Suprapubic skin (tissue), 4 donors: ENCODE measurements around the gene CD209. TPM values are rescaled to one million over a fixed set of nuclear protein-coding genes. Genes with fewer than 3 reads are reported as not detected.

Experiments used
- DNase-seq, 2 donors: peaks; one replicate each; pipeline ENCODE4 v3.0.0-alpha.2; 2019; ENCODE audit warnings: low spot score in 2 of 2
- H3K27ac ChIP-seq: fragments of 200-600 bp; sonication (generic); one replicate; pipeline ENCODE4 v1.5.1; 2019
- H3K27me3 ChIP-seq: fragments of 200-600 bp; sonication (generic); one replicate; pipeline ENCODE4 v1.5.1; 2019
- H3K36me3 ChIP-seq: fragments of 200-600 bp; sonication (generic); one replicate; pipeline ENCODE4 v1.5.1; 2019
- H3K4me1 ChIP-seq: fragments of 200-600 bp; sonication (generic); one replicate; pipeline ENCODE4 v1.5.1; 2019
- H3K4me3 ChIP-seq: fragments of 200-600 bp; sonication (generic); one replicate; pipeline ENCODE4 v1.5.1; 2019; ENCODE audit warnings: mild to moderate bottlenecking
- H3K9me3 ChIP-seq: fragments of 200-600 bp; sonication (generic); one replicate; pipeline ENCODE4 v1.5.1; 2019
- EP300 ChIP-seq: sonication (generic); formaldehyde crosslinking; IDR thresholded peaks from one replicate; pipeline ENCODE4 v1.6.1; 2017; ENCODE audit warnings: antibody characterized with exemption
- POLR2A ChIP-seq, 2 donors: fragments of 450-650 bp; IDR thresholded peaks; one replicate each; pipeline ENCODE4 v1.6.1; 2017; ENCODE audit warnings: antibody characterized with exemption in 2 of 2, mild to moderate bottlenecking in 2 of 2, moderate library complexity in 2 of 2
- POLR2AphosphoS5 ChIP-seq, 3 donors: sonication (generic); formaldehyde crosslinking; IDR thresholded peaks; one replicate each; pipeline ENCODE4 v1.6.1; 2017; ENCODE audit warnings: antibody characterized with exemption in 3 of 3
- WGBS: methylation state at CpG from one replicate; pipeline ENCODE4 v1.1.5; 2018; 5-methylcytosine and 5-hydroxymethylcytosine counted together
- total RNA-seq, 4 donors: library from RNA; depleted of rRNA; stranded (reverse); fragments of >200 nt; gene quantifications; one replicate each; pipeline ENCODE4 v1.1.0, GENCODE V29; 2016
- TF ChIP-seq, protein P1 (sequence below), 2 donors: fragments of 200-600 bp in 1 of 2; fragments of 450-650 bp in 1 of 2; sonication (generic) in 1 of 2; IDR thresholded peaks; one replicate each; pipeline ENCODE4 v1.5.1; 2016 to 2019; ENCODE audit warnings: antibody characterized with exemption in 2 of 2, mild to moderate bottlenecking in 1 of 2, moderate library complexity in 1 of 2

CD209 gene
- total RNA-seq, 4 donors from 2014 or later = 0.16 to 1.6 (median 0.50) TPM

DNA sequence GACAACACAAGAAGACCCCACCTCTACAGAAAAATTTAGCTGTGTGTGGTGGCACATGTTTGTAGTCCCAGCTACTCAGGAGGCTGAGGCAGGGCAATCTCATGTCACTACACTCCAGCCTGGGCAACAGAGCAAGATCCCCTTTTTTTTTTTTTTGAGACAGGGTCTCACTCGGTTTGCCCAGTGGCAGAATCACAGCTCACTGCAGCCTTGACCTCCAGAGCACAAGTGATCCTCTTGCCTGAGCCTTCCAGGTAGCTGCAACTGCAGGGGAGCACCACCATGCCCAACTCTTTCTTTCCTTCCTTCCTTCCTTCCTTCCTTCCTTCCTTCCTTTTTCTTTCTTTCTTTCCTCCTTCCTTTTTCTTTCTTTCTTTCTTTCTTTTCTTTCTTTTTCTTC is 11.2 kb downstream of the CD209 start:
- peaks cover 26% of the 10 kb centered on the region for H3K27me3 ChIP-seq
- H3K36me3 ChIP-seq = no peaks in the 10 kb centered on the region
- H3K4me1 ChIP-seq = no peaks in the 10 kb centered on the region
- WGBS = 72% methylated on average over 1 of the region's 1 CpG
- H3K9me3 ChIP-seq = no peaks in the 10 kb centered on the region
- TF ChIP-seq, protein P1, sequence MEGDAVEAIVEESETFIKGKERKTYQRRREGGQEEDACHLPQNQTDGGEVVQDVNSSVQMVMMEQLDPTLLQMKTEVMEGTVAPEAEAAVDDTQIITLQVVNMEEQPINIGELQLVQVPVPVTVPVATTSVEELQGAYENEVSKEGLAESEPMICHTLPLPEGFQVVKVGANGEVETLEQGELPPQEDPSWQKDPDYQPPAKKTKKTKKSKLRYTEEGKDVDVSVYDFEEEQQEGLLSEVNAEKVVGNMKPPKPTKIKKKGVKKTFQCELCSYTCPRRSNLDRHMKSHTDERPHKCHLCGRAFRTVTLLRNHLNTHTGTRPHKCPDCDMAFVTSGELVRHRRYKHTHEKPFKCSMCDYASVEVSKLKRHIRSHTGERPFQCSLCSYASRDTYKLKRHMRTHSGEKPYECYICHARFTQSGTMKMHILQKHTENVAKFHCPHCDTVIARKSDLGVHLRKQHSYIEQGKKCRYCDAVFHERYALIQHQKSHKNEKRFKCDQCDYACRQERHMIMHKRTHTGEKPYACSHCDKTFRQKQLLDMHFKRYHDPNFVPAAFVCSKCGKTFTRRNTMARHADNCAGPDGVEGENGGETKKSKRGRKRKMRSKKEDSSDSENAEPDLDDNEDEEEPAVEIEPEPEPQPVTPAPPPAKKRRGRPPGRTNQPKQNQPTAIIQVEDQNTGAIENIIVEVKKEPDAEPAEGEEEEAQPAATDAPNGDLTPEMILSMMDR (IDR thresholded peaks at IDR 0.05) = no peak
- no peak for TF ChIP-seq EP300
- no peak for TF ChIP-seq POLR2AphosphoS5 (IDR thresholded peaks at IDR 0.05)
- TF ChIP-seq POLR2A (IDR thresholded peaks at IDR 0.05) = no peak
- DNase-seq = no peak
- no peak overlapping the region for H3K4me3 ChIP-seq
- no peak overlapping the region for H3K27ac ChIP-seq

DNA sequence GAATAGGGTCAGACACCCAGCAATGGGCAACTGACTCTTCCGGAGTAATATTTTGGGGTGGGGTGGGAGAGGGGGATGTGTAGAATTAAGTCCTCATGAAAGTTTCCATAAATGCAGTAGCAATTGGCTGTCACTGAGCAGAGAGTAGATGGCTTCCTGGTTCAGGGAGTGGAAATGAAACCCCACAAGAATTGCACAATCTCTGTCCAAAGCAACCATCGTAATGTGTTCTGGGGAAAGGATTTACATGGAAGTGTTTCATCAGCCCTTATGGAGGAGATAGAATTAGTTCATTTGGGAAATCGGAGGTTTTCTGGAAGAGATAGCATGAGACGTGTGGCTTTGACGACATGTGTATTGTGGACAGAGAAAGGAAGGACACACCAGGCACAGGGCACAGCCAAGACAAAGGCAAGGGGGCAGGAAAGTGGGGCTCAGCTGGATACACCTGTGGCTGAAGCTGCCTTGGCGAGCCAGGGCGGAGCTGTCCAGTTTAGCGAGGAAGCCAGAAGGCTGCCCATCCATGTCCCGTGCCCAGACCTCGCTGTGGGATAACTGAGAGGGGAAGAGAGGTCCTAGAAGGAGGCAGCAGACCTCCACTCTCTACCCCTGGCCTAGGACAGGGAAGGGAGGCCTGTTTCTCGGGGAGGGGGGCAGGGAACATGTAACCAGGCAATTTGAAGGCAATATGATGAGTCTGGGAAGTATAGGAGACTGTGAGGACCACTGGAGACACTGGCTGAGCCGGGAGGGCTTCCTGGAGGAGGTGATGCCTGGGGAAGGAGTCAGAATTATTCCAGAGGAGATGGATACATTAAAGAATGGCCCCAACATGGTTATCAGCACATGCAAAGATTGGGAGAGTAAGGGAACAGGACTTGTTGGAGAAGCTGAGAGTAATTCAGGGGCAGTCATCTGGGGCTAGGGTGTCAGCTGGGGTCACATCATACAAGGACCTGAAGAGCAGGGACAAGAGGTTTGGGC is 12.8 kb downstream of the CD209 start:
- TF ChIP-seq EP300 (no peak), POLR2A (IDR thresholded peaks at IDR 0.05) (no peak), POLR2AphosphoS5 (IDR thresholded peaks at IDR 0.05) (no peak)
- TF ChIP-seq, protein P1 (IDR thresholded peaks at IDR 0.05) = no peak
- H3K27me3 ChIP-seq = peaks cover 43% of the 10 kb centered on the region
- no peak for DNase-seq
- H3K4me1 ChIP-seq = peaks cover 13% of the 10 kb centered on the region
- no peak overlapping the region for H3K4me3 ChIP-seq
- 61% methylated on average over 12 of the region's 12 CpGs for WGBS
- no peaks in the 10 kb centered on the region for H3K9me3 ChIP-seq
- no peak overlapping the region for H3K27ac ChIP-seq
- no peaks in the 10 kb centered on the region for H3K36me3 ChIP-seq

DNA sequence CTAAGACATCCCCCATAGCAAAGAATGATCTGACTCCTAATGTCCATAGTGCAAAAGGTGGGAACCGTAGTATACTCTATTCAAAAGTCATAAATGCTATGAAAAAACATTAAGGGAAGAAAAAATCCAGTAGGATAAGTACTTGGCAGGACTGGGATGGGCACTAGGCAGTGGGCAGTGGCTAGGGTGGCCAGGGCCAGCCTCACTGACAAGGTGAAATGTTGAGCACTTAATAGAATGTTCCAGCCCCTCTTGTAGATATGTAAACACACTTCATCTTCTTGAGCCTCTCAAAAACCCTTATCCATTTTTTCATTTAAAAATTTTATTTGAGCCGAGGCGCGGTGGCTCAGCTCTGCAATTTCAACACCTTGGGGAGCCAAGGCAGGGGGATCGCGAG is 14.0 kb downstream of the CD209 start:
- Histone ChIP-seq H3K27me3 (peaks cover 48% of the 10 kb centered on the region), H3K4me1 (peaks cover 15% of the 10 kb centered on the region), H3K36me3 (no peaks in the 10 kb centered on the region), H3K27ac (no peak overlapping the region), H3K4me3 (no peak overlapping the region), H3K9me3 (no peaks in the 10 kb centered on the region)
- TF ChIP-seq, protein P1 (IDR thresholded peaks at IDR 0.05) = no peak
- no peak for TF ChIP-seq POLR2AphosphoS5 (IDR thresholded peaks at IDR 0.05)
- no peak for TF ChIP-seq POLR2A (IDR thresholded peaks at IDR 0.05)
- no peak for TF ChIP-seq EP300
- DNase-seq = no peak
- WGBS = 79% methylated on average over 6 of the region's 6 CpGs

DNA sequence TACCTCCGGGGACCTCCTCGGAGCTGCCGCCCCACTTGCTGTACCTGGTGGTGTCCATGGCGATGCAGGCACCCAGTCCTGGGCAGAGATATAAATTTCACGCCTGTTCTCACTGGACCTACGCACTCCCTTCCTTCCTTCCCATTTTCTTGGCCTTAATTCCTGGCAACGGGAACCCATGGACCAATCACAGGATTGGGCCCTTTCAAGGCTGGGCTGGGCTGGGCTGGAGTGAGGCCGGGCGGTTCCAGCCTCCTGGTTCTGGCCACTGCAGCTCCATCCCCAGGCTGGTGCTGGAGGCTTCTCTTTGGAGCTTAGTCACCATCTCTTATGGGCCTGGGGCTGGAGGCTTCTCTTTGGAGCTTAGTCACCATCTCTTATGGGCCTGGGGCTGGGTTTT is 15.3 kb downstream of the CD209 start, which contains the start of gene CLEC4G:
TSS of gene CLEC4G (minus strand) at position 66 of the 400 bp plus-strand sequence. CDS start at position 58, 8 bp downstream.
- WGBS = 53% methylated on average over 9 of the region's 9 CpGs
- peaks cover 15% of the 10 kb centered on the region for H3K4me1 ChIP-seq

More for the DNA sequence above, 15.3 kb downstream of the CD209 start, which contains the start of gene CLEC4G:
- DNase-seq = no peak
- Histone ChIP-seq H3K9me3 (no peaks in the 10 kb centered on the region), H3K27me3 (peaks cover 58% of the 10 kb centered on the region), H3K4me3 (no peak within 1 kb of the TSS), H3K27ac (no peak within 1 kb of the TSS), H3K36me3 (no peaks in the 10 kb centered on the region)
- TF ChIP-seq EP300 (no peak), POLR2AphosphoS5 (IDR thresholded peaks at IDR 0.05) (no peak), POLR2A (IDR thresholded peaks at IDR 0.05) (no peak)
- TF ChIP-seq, protein P1 (IDR thresholded peaks at IDR 0.05) = no peak
